ENCODE results near the gene FBLN7.

DNA sequence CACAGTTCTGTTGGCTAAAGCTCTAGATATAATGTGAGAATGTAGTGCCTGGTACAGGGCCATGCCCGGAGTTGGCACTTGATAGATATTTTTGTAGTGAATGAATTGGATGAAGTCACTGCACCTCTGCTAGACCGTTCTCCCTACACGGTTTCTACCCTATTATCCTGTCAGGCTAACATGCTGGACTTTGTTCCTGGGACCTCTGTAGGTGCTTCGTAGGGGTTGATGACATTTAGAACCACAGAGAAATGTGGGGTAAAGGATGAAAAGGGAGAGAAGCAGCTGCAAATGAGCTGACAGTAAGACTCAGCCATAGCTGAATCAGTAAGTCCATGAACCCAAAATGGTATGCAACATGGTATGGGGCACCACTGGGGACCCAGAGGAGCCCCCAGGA, 4.1 kb upstream of the FBLN7 start:
- TF ChIP-seq, protein P1, sequence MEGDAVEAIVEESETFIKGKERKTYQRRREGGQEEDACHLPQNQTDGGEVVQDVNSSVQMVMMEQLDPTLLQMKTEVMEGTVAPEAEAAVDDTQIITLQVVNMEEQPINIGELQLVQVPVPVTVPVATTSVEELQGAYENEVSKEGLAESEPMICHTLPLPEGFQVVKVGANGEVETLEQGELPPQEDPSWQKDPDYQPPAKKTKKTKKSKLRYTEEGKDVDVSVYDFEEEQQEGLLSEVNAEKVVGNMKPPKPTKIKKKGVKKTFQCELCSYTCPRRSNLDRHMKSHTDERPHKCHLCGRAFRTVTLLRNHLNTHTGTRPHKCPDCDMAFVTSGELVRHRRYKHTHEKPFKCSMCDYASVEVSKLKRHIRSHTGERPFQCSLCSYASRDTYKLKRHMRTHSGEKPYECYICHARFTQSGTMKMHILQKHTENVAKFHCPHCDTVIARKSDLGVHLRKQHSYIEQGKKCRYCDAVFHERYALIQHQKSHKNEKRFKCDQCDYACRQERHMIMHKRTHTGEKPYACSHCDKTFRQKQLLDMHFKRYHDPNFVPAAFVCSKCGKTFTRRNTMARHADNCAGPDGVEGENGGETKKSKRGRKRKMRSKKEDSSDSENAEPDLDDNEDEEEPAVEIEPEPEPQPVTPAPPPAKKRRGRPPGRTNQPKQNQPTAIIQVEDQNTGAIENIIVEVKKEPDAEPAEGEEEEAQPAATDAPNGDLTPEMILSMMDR (IDR thresholded peaks at IDR 0.05) = no peak
- TF ChIP-seq POLR2A (IDR thresholded peaks at IDR 0.05) = no peak
- TF ChIP-seq POLR2AphosphoS5 (IDR thresholded peaks at IDR 0.05) = no peak
